HG03064 (cell line): ENCODE results near the gene TTC12.

Source experiments
- ATAC-seq: cut with Tn5 transposase; IDR thresholded peaks from one replicate; pipeline ENCODE4 v1.9.1; 2021; ENCODE audit warnings: low read depth; ENCODE audit not compliant: unreplicated experiment

Gene TTC12

GRCh38 chr11:113317339-113317738 is 3.0 kb downstream of the TTC12 start:
- ATAC-seq, result no peak

- ATAC-seq, result no peak
Observed at GRCh38 chr11:113319085-113319484, 4.7 kb downstream of the TTC12 start.

GRCh38 chr11:113322158-113322557 is 7.8 kb downstream of the TTC12 start:
- ATAC-seq, result no peak

- no peak for ATAC-seq
Observed at GRCh38 chr11:113324250-113324649, 9.9 kb downstream of the TTC12 start.

GRCh38 chr11:113329725-113330124 is 15.3 kb downstream of the TTC12 start:
- ATAC-seq, result no peak

- no peak for ATAC-seq
Observed at GRCh38 chr11:113331441-113331840, 17.1 kb downstream of the TTC12 start.

GRCh38 chr11:113332023-113332422 is 17.6 kb downstream of the TTC12 start:
- no peak for ATAC-seq

GRCh38 chr11:113332638-113333329 is 18.4 kb downstream of the TTC12 start:
- ATAC-seq, result no peak

- no peak for ATAC-seq
Observed at GRCh38 chr11:113334183-113334582, 19.8 kb downstream of the TTC12 start.

GRCh38 chr11:113338730-113339129 is 24.3 kb downstream of the TTC12 start:
- no peak for ATAC-seq

GRCh38 chr11:113339929-113340589 is 25.7 kb downstream of the TTC12 start:
- no peak for ATAC-seq

GRCh38 chr11:113341388-113342165 is 27.2 kb downstream of the TTC12 start:
- ATAC-seq, result no peak

GRCh38 chr11:113345978-113346377 is 31.6 kb downstream of the TTC12 start:
- ATAC-seq, result no peak

GRCh38 chr11:113349528-113349927 is 35.1 kb downstream of the TTC12 start:
- no peak for ATAC-seq

- ATAC-seq, result no peak
Observed at GRCh38 chr11:113350336-113351067, 36.1 kb downstream of the TTC12 start.

GRCh38 chr11:113351068-113351450 is 36.7 kb downstream of the TTC12 start:
- ATAC-seq, result no peak

- no peak for ATAC-seq
Observed at GRCh38 chr11:113351480-113351879, 37.1 kb downstream of the TTC12 start.

GRCh38 chr11:113356203-113356602 is 41.8 kb downstream of the TTC12 start:
- no peak for ATAC-seq

GRCh38 chr11:113363406-113363805 is 49.0 kb downstream of the TTC12 start:
- no peak for ATAC-seq

- no peak for ATAC-seq
Observed at GRCh38 chr11:113363996-113364641, 49.7 kb downstream of the TTC12 start.
